K562 (cell line): ENCODE data around the gene CALHM2. TPM values are rescaled to one million over a fixed set of nuclear protein-coding genes. Genes with fewer than 3 reads are reported as not detected.
"Not testable (repeated sequence)": the region's sequence is repeated elsewhere in the genome, so short reads cannot be mapped to it uniquely, and the experiment has no call there.

Source experiments
- ATAC-seq: fragments of 200-7000 bp; cut with Tn5 transposase; 3 replicates; pipeline ENCODE4 v1.9.1; 2020; ENCODE audit warnings: moderate library complexity
- BruUV-seq: library from RNA; stranded (reverse); fragments of 400-500 nt; replicated peaks from 2 replicates; lab custom pipeline; 2021; lab: Mats Ljungman, UMichigan
- CTCF ChIA-PET: fragments of 300-600 bp; formaldehyde crosslinking; extraction: SDS; loops from one replicate; lab custom pipeline; 2021; ENCODE audit warnings: low intra/inter-chr PET ratio; lab: Yijun Ruan, JAX
- POLR2A ChIA-PET: fragments of 300-600, 350-650 bp; sonication (Branson Sonifier 250); formaldehyde crosslinking; extraction: SDS; loops from one replicate; lab custom pipeline; 2021; ENCODE audit warnings: antibody characterized with exemption, inconsistent platforms; lab: Yijun Ruan, JAX
- DNase-seq, 4 experiments: peaks; one replicate each; pipeline versions ENCODE4 v3.0.0 to v3.0.0-alpha.2; 2011 to 2018; ENCODE audit warnings: low spot score in 3 of 4, mixed read lengths in 3 of 4; ENCODE audit errors: extremely low read depth in 1 of 4
- FAIRE-seq: peaks from 2 replicates; lab custom pipeline; 2011; peaks lifted over from hg19 to GRCh38; lab: Jason Lieb, UNC
- H2AFZ ChIP-seq: 2 replicates; pipeline ENCODE4 v1.6.0; 2011; ENCODE audit warnings: low read depth, low read length, control low read depth, inconsistent platforms
- H3K27ac ChIP-seq: fragments of 200-600 bp; 3 replicates; pipeline ENCODE4 v1.8.0; 2011; ENCODE audit warnings: low read depth, mild to moderate bottlenecking, control low read depth, inconsistent platforms, low read length, moderate library complexity, mixed read lengths; ENCODE audit errors: extremely low read depth
- H3K27me3 ChIP-seq, 2 experiments: fragments of 300-600 bp in 1 of 2; 2 replicates in 1 of 2; 3 replicates in 1 of 2; pipeline versions ENCODE4 v1.6.0 to v1.8.0; 2011; ENCODE audit warnings: inconsistent platforms in 2 of 2, low read length in 2 of 2, mild to moderate bottlenecking in 1 of 2, mixed read lengths in 1 of 2, moderate library complexity in 1 of 2; ENCODE audit not compliant: control insufficient read depth in 2 of 2, insufficient read depth in 2 of 2
- H3K36me3 ChIP-seq: fragments of 300-600 bp; 3 replicates; pipeline ENCODE4 v1.8.0; 2011; ENCODE audit warnings: mild to moderate bottlenecking, low read length, inconsistent platforms; ENCODE audit not compliant: control insufficient read depth, insufficient read depth
- H3K4me1 ChIP-seq, 2 experiments: fragments of 200-600 bp in 1 of 2; replicated peaks in 1 of 2; 2 replicates in 1 of 2; 3 replicates in 1 of 2; pipeline versions ENCODE4 v1.5.1 to v1.8.0; 2011; ENCODE audit warnings: inconsistent platforms in 2 of 2, low read length in 2 of 2, mild to moderate bottlenecking in 1 of 2, mixed read lengths in 1 of 2, moderate library complexity in 1 of 2; ENCODE audit not compliant: control insufficient read depth in 2 of 2, insufficient read depth in 2 of 2
- H3K4me2 ChIP-seq: 2 replicates; pipeline ENCODE4 v1.6.1; 2011; ENCODE audit warnings: low read length, control low read depth, inconsistent platforms, mixed read lengths; ENCODE audit not compliant: insufficient read depth
- H3K4me3 ChIP-seq: fragments of 200-600 bp; sonication (generic), shearing (Covaris generic); 2 replicates; pipeline ENCODE4 v1.5.1; 2016; ENCODE audit warnings: control low read depth, inconsistent platforms
- H3K79me2 ChIP-seq: fragments of 200-600 bp; 3 replicates; pipeline ENCODE4 v1.8.0; 2011; ENCODE audit warnings: low read length, inconsistent platforms; ENCODE audit not compliant: control insufficient read depth, insufficient read depth
- H3K9ac ChIP-seq, 2 experiments: 2 replicates each; pipeline versions ENCODE4 v1.6.0 to v1.6.1; 2011; ENCODE audit warnings: low read depth in 2 of 2, low read length in 2 of 2, control low read depth in 1 of 2, inconsistent platforms in 1 of 2, mild to moderate bottlenecking in 1 of 2, mixed read lengths in 1 of 2; ENCODE audit not compliant: insufficient read depth in 1 of 2
- H3K9me1 ChIP-seq: one replicate; pipeline ENCODE4 v1.6.0; 2011; ENCODE audit warnings: inconsistent platforms, mild to moderate bottlenecking, low read length, moderate library complexity; ENCODE audit not compliant: control insufficient read depth, insufficient read depth
- H3K9me3 ChIP-seq: replicated peaks from 2 replicates; pipeline ENCODE4 v1.5.1; 2011; ENCODE audit warnings: low read depth, low read length, inconsistent platforms; ENCODE audit not compliant: control insufficient read depth, insufficient read depth
- H4K20me1 ChIP-seq: replicated peaks from 2 replicates; pipeline ENCODE4 v1.6.1; 2011; ENCODE audit warnings: low read length, inconsistent platforms, mixed read lengths; ENCODE audit not compliant: control insufficient read depth, insufficient read depth
- ARID2 ChIP-seq: fragments of 450-650 bp; IDR thresholded peaks from 2 replicates; pipeline ENCODE4 v1.6.1; 2017; ENCODE audit warnings: antibody characterized with exemption, mild to moderate bottlenecking
- BRCA1 ChIP-seq, 2 experiments: fragments of 450-650 bp in 1 of 2; sonication (generic) in 1 of 2; formaldehyde crosslinking in 1 of 2; IDR thresholded peaks; 2 replicates each; pipeline versions ENCODE4 v1.5.0 to v1.6.1; 2017 to 2020; ENCODE audit warnings: mild to moderate bottlenecking in 1 of 2, missing genetic modification reagents in 1 of 2
- CCAR2 ChIP-seq: fragments of 200-400 bp; formaldehyde crosslinking; IDR thresholded peaks from 2 replicates; pipeline ENCODE4 v1.6.1; 2017; ENCODE audit warnings: mild to moderate bottlenecking, low read depth, low read length
- MEF2D ChIP-seq: conservative IDR thresholded peaks from 2 replicates; pipeline ENCODE4 v1.6.1; 2016; ENCODE audit warnings: low read depth, missing genetic modification characterization, missing compliant biosample characterization
- PHF8 ChIP-seq: fragments of 200-600 bp; sonication (generic); IDR thresholded peaks from 2 replicates; pipeline ENCODE4 v1.6.1; 2012; ENCODE audit warnings: mixed run types, mild to moderate bottlenecking, inconsistent platforms, low read length, moderate library complexity, borderline replicate concordance
- ZNF75A ChIP-seq: fragments of 450-650 bp; formaldehyde crosslinking; IDR thresholded peaks from 2 replicates; pipeline ENCODE4 v1.4.0; 2020; ENCODE audit warnings: mild to moderate bottlenecking
- WGBS: fragments of 100-300 bp; shearing (Covaris generic); methylation state at CpG from one replicate; pipeline ENCODE4 v1.1.6; 2016; ENCODE audit warnings: low coverage, mixed read lengths; ENCODE audit not compliant: insufficient coverage; ENCODE audit errors: missing lambda C conversion rate; 5-methylcytosine and 5-hydroxymethylcytosine counted together
- in situ Hi-C: fragments of 300-500 bp; cut with MboI; formaldehyde crosslinking; loops from 4 replicates; pipeline ENCODE4 v1.15.0; 2018; ENCODE audit warnings: inconsistent platforms, mixed read lengths
- intact Hi-C: fragments of 100-400 bp; cut with micrococcal nuclease; formaldehyde crosslinking; loops from 2 replicates; pipeline ENCODE4 v1.14.2; 2022
- polyA plus RNA-seq, 8 experiments: library from polyadenylated mRNA; depleted of rRNA in 4 of 8; stranded (reverse) in 5 of 8; unstranded in 3 of 8; fragments of >200 nt; fragmentation: Nextera tagmentation in 2 of 8; fragmentation: Illumina TruSeq in 1 of 8; extraction: Ambion mirVana in 2 of 8; extraction: Trizol in 1 of 8; gene quantifications; 2 replicates each; pipeline versions ENCODE4 v1.2.1 to v1.2.3, GENCODE V29; 2011 to 2014; ENCODE audit warnings: inconsistent platforms in 1 of 8, missing spikeins in 1 of 8
- total RNA-seq, 7 experiments: library from RNA; depleted of rRNA in 6 of 7; stranded (reverse); fragments of >200 nt in 6 of 7; fragmentation: Illumina TruSeq in 2 of 7; extraction: Trizol in 2 of 7; gene quantifications; 2 replicates each; pipeline versions ENCODE4 v1.2.1 to v1.2.3, GENCODE V29; 2011 to 2021; ENCODE audit warnings: low replicate concordance in 1 of 7
- TF ChIP-seq, protein P1 (sequence below): fragments of 200-800 bp; sonication (Bioruptor generic); IDR thresholded peaks from 2 replicates; pipeline ENCODE4 v1.6.1; 2017; ENCODE audit warnings: missing genetic modification characterization, missing compliant biosample characterization
- TF ChIP-seq, protein P2 (sequence below): fragments of 450-650 bp; formaldehyde crosslinking; IDR thresholded peaks from 2 replicates; pipeline ENCODE4 v1.4.0; 2022; ENCODE audit warnings: missing genetic modification characterization

CALHM2 gene
- total and polyA plus RNA-seq, 9 of the 15 experiments (the other 6 are each of a cell fraction or from before 2014, with no cell fraction given), result 0.08 to 0.14 (median 0.13) TPM; not detected in 6

DNA sequence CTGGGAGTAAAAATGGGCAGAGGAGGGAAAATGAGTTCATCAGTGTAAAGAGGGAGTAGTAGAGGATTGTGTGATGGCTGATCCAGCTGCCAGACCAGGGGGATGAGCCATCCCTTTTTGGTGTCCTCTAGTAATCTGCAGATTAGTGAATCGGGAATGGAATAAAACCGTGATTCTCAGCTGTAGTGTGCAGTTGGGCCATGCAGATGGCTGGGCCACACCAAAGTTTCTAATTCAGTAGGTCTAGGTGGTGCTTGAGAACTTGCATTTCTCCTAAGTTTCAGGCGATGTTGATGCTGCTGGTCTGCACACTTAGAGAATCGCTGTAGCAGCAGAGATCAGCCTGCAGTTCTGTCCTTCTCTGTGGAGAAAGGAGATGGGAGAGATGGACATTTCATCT lies 33.1 kb downstream of the CALHM2 start (continued):
- TF ChIP-seq, protein P1, sequence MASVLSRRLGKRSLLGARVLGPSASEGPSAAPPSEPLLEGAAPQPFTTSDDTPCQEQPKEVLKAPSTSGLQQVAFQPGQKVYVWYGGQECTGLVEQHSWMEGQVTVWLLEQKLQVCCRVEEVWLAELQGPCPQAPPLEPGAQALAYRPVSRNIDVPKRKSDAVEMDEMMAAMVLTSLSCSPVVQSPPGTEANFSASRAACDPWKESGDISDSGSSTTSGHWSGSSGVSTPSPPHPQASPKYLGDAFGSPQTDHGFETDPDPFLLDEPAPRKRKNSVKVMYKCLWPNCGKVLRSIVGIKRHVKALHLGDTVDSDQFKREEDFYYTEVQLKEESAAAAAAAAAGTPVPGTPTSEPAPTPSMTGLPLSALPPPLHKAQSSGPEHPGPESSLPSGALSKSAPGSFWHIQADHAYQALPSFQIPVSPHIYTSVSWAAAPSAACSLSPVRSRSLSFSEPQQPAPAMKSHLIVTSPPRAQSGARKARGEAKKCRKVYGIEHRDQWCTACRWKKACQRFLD, result no peak
- TF ChIP-seq, protein P2, sequence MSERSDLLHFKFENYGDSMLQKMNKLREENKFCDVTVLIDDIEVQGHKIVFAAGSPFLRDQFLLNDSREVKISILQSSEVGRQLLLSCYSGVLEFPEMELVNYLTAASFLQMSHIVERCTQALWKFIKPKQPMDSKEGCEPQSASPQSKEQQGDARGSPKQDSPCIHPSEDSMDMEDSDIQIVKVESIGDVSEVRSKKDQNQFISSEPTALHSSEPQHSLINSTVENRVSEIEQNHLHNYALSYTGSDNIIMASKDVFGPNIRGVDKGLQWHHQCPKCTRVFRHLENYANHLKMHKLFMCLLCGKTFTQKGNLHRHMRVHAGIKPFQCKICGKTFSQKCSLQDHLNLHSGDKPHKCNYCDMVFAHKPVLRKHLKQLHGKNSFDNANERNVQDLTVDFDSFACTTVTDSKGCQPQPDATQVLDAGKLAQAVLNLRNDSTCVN (CRISPR knock-in tag), result no peak
- TF ChIP-seq ZNF75A (CRISPR knock-in tag), result no peak

DNA sequence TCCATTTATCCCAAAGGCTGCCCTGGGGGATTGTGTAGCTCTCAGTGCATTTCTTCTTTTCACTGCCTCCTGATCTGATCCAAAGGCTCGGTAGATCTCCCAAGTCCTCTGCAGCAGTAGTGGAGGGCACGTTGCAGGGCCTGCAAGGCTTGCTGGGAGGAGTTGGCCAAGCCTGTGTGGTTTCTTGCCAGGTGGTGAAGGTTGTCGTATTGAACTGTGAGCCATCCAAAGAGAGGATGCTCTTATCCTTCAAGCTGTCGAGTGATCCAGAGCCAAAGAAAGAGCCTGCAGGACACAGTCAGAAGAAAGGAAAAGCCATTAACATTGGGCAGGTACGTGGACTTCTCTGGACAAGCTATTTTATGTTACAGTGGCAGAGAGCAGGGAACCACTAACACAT lies 34.6 kb downstream of the CALHM2 start:
- ATAC-seq (no peak), DNase-seq (no peak)
- H4K20me1 ChIP-seq, result no peaks in the 10 kb centered on the region
- CTCF ChIA-PET, result interaction anchor here (1.4 to 3.1 kb wide), 2 partner anchors 68 to 175 kb away, joined by 11 to 26 read pairs; no protein-coding TSS in a partner anchor
- H3K9me3 ChIP-seq, result no peaks in the 10 kb centered on the region
- H3K4me1 ChIP-seq, result no peaks in the 10 kb centered on the region
- no peaks in the 10 kb centered on the region for H3K79me2 ChIP-seq
- WGBS, result 98% methylated on average over 4 of the region's 5 CpGs
- no peak overlapping the region for H3K27ac ChIP-seq
- in situ Hi-C loops, result no loop called here
- no peak overlapping the region for H3K9ac ChIP-seq
- TF ChIP-seq BRCA1 (IDR thresholded peaks at IDR 0.05) (no peak), BRCA1 (CRISPR knock-in tag; IDR thresholded peaks at IDR 0.05) (no peak), ARID2 (no peak), MEF2D (no peak), CCAR2 (no peak), PHF8 (no peak)
- TF ChIP-seq, all 486 proteins: peak for 0
- Histone ChIP-seq H3K9me1 (no peaks in the 10 kb centered on the region), H3K36me3 (peaks cover 95% of the 10 kb centered on the region), H2AFZ (no peak overlapping the region), H3K4me2 (no peak overlapping the region), H3K4me3 (no peak overlapping the region), H3K27me3 (no peaks in the 10 kb centered on the region)
- no TSS peak for BruUV-seq
- POLR2A ChIA-PET, result no interaction called here
- intact Hi-C loops, result loop anchor here (2.0 to 10.0 kb wide), 3 partner anchors 67 to 175 kb away; no protein-coding TSS in a partner anchor
- no peak for FAIRE-seq

DNA sequence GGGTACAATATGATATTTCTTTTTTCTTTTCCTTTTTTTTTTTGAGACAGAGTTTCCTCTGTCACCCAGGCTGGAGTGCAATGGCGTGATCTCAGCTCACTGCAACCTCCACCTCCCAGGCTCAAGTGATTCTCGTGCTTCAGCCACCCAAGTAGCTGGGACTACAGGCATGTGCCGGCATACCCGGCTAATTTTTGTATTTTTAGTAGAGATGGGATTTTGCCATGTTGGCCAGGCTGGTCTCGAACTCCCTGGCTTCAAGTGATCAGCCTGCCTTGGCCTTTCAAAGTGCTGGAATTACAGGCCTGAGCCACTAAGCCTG lies 35.1 kb downstream of the CALHM2 start:
- peaks cover 91% of the 10 kb centered on the region for H3K36me3 ChIP-seq
- in situ Hi-C loops, result not testable (repeated sequence)

More for the DNA sequence above, 35.1 kb downstream of the CALHM2 start:
- H4K20me1 ChIP-seq, H3K9me3 ChIP-seq, H3K27ac ChIP-seq, H3K9me1 ChIP-seq, POLR2A ChIA-PET, FAIRE-seq, H3K79me2 ChIP-seq, H3K4me2 ChIP-seq, H3K4me3 ChIP-seq, DNase-seq, H3K9ac ChIP-seq, ATAC-seq, H3K27me3 ChIP-seq, BruUV-seq, H2AFZ ChIP-seq, H3K4me1 ChIP-seq: not testable (repeated sequence)
- intact Hi-C loops, result loop anchor here (2.0 to 10.0 kb wide), 3 partner anchors 68 to 176 kb away; no protein-coding TSS in a partner anchor
- CTCF ChIA-PET, result interaction anchor here (1.4 to 3.1 kb wide), 2 partner anchors 69 to 176 kb away, joined by 11 to 26 read pairs; no protein-coding TSS in a partner anchor
- 92% methylated on average over 5 of the region's 5 CpGs for WGBS
